ENCODE data around the gene DENND2A.

GRCh38 chr7:140517546-140518369 is 122.9 kb downstream of the DENND2A start:
- TF ChIP-seq CTCF (IDR thresholded peaks at IDR 0.05) (peak; percentile 47 to 85 (median 75)), POLR2A (IDR thresholded peaks at IDR 0.05) (no peak)

Measured in thyroid gland (tissue), 4 donors.